Mesenchymal stem cell (in vitro differentiated cells and primary cell): ENCODE data around the gene TBX21.
"Not testable (repeated sequence)": the region's sequence is repeated elsewhere in the genome, so short reads cannot be mapped to it uniquely, and the experiment has no call there.

Experiments used
- DNase-seq: peaks from one replicate; pipeline ENCODE4 v3.0.0-alpha.2; 2013
- H2AFZ ChIP-seq: one replicate; pipeline ENCODE4 v1.6.1; 2013; ENCODE audit warnings: low read depth, mild to moderate bottlenecking, control low read depth, inconsistent platforms, low read length, moderate library complexity
- H2AK5ac ChIP-seq: 2 replicates; pipeline ENCODE4 v1.6.1; 2013; ENCODE audit warnings: low read length, moderate library complexity, mild to moderate bottlenecking, inconsistent platforms; ENCODE audit not compliant: severe bottlenecking
- H2BK120ac ChIP-seq: one replicate; pipeline ENCODE4 v1.6.1; 2013; ENCODE audit warnings: low read depth, mild to moderate bottlenecking, inconsistent platforms, low read length, moderate library complexity
- H2BK12ac ChIP-seq, 2 experiments: one replicate each; pipeline ENCODE4 v1.6.1; 2013; ENCODE audit warnings: inconsistent platforms in 2 of 2, low read length in 2 of 2, mild to moderate bottlenecking in 2 of 2, moderate library complexity in 2 of 2, control low read depth in 1 of 2
- H2BK15ac ChIP-seq: one replicate; pipeline ENCODE4 v1.6.1; 2013; ENCODE audit warnings: mild to moderate bottlenecking, low read depth, inconsistent platforms; ENCODE audit not compliant: poor library complexity, severe bottlenecking
- H2BK5ac ChIP-seq: 2 replicates; pipeline ENCODE4 v1.6.1; 2013; ENCODE audit warnings: low read depth, mild to moderate bottlenecking, low read length, control low read depth, inconsistent platforms; ENCODE audit not compliant: poor library complexity, severe bottlenecking
- H3K14ac ChIP-seq, 2 experiments: one replicate each; pipeline ENCODE4 v1.6.1; 2013; ENCODE audit warnings: inconsistent platforms in 2 of 2, low read length in 2 of 2, control low read depth in 1 of 2, mild to moderate bottlenecking in 1 of 2, moderate library complexity in 1 of 2
- H3K18ac ChIP-seq, 2 experiments: one replicate each; pipeline ENCODE4 v1.6.1; 2013; ENCODE audit warnings: inconsistent platforms in 2 of 2, low read length in 2 of 2, control low read depth in 1 of 2, low read depth in 1 of 2, mild to moderate bottlenecking in 1 of 2
- H3K23ac ChIP-seq, 2 experiments: one replicate each; pipeline ENCODE4 v1.6.1; 2013; ENCODE audit warnings: inconsistent platforms in 2 of 2, low read length in 2 of 2, mild to moderate bottlenecking in 2 of 2, moderate library complexity in 2 of 2, control low read depth in 1 of 2
- H3K27ac ChIP-seq: 2 replicates; pipeline ENCODE4 v1.5.1; 2013; ENCODE audit warnings: mild to moderate bottlenecking, moderate library complexity, low read length, control low read depth, inconsistent platforms; ENCODE audit not compliant: poor library complexity, severe bottlenecking
- H3K27me3 ChIP-seq, 2 experiments: 2 replicates each; pipeline versions ENCODE4 v1.6.1 to v1.7.0; 2013; ENCODE audit warnings: low read length in 2 of 2, mild to moderate bottlenecking in 2 of 2, moderate library complexity in 2 of 2, control low read depth in 1 of 2, inconsistent platforms in 1 of 2; ENCODE audit not compliant: control insufficient read depth in 1 of 2, insufficient read depth in 1 of 2
- H3K36me3 ChIP-seq, 2 experiments: 2 replicates each; pipeline versions ENCODE4 v1.6.1 to v1.7.0; 2013; ENCODE audit warnings: low read length in 2 of 2, control low read depth in 1 of 2, inconsistent platforms in 1 of 2, low read depth in 1 of 2, mild to moderate bottlenecking in 1 of 2; ENCODE audit not compliant: insufficient read depth in 2 of 2, control insufficient read depth in 1 of 2
- H3K4ac ChIP-seq, 2 experiments: one replicate each; pipeline ENCODE4 v1.6.1; 2013; ENCODE audit warnings: inconsistent platforms in 2 of 2, low read length in 2 of 2, mild to moderate bottlenecking in 2 of 2, moderate library complexity in 2 of 2, control low read depth in 1 of 2, low read depth in 1 of 2
- H3K4me1 ChIP-seq: 2 replicates; pipeline ENCODE4 v1.6.1; 2013; ENCODE audit warnings: low read depth, low read length, control low read depth; ENCODE audit not compliant: control insufficient read depth, insufficient read depth
- H3K4me2 ChIP-seq: 2 replicates; pipeline ENCODE4 v1.6.1; 2013; ENCODE audit warnings: low read length, mild to moderate bottlenecking, inconsistent platforms; ENCODE audit not compliant: poor library complexity, severe bottlenecking
- H3K4me3 ChIP-seq, 2 experiments: 2 replicates each; pipeline versions ENCODE4 v1.5.1 to v1.7.0; 2013; ENCODE audit warnings: low read length in 2 of 2, mild to moderate bottlenecking in 2 of 2, control low read depth in 1 of 2, low read depth in 1 of 2; ENCODE audit not compliant: insufficient read depth in 1 of 2
- H3K79me1 ChIP-seq: replicated peaks from 2 replicates; pipeline ENCODE4 v1.6.1; 2013; ENCODE audit warnings: mild to moderate bottlenecking, control low read depth, low read length, inconsistent platforms; ENCODE audit not compliant: poor library complexity, severe bottlenecking
- H3K9ac ChIP-seq: 2 replicates; pipeline ENCODE4 v1.7.0; 2013; ENCODE audit warnings: mild to moderate bottlenecking, low read length, moderate library complexity
- H3K9me3 ChIP-seq: 2 replicates; pipeline ENCODE4 v1.7.0; 2013; ENCODE audit warnings: mild to moderate bottlenecking, low read length; ENCODE audit not compliant: control insufficient read depth
- H4K8ac ChIP-seq: one replicate; pipeline ENCODE4 v1.6.1; 2013; ENCODE audit warnings: inconsistent platforms, mild to moderate bottlenecking, low read length, moderate library complexity
- H4K91ac ChIP-seq: one replicate; pipeline ENCODE4 v1.6.1; 2013; ENCODE audit warnings: mild to moderate bottlenecking, low read length, inconsistent platforms
- WGBS: methylation state at CpG from one replicate; pipeline ENCODE4 v1.1.7; 2013; ENCODE audit warnings: mixed read lengths; 5-methylcytosine and 5-hydroxymethylcytosine counted together

Gene TBX21

GRCh38 chr17:47736501-47737495, 3.8 kb downstream of the TBX21 start:
- Histone ChIP-seq H3K4me1 (peaks cover 14% of the 10 kb centered on the region), H2BK12ac (no peak overlapping the region), H3K79me1 (no peaks in the 10 kb centered on the region), H3K18ac (no peak overlapping the region), H2AFZ (no peak overlapping the region), H3K4me3 (no peak overlapping the region), H4K8ac (no peak overlapping the region), H3K23ac (no peak overlapping the region), H2AK5ac (no peak overlapping the region), H2BK5ac (no peak overlapping the region), H3K9me3 (peaks cover 8% of the 10 kb centered on the region), H3K36me3 (no peaks in the 10 kb centered on the region), H3K4ac (no peak overlapping the region), H3K4me2 (no peak overlapping the region), H3K14ac (no peak overlapping the region), H2BK15ac (peak overlapping the region; percentile 16), H3K27ac (no peak overlapping the region), H2BK120ac (no peak overlapping the region), H3K9ac (no peak overlapping the region), H3K27me3 (peaks cover 54 to 66% of the 10 kb centered on the region in 2 experiments), H4K91ac (no peak overlapping the region)
- DNase-seq = no peak
- 80% methylated on average over 17 of the region's 17 CpGs for WGBS

- Histone ChIP-seq H3K79me1 (no peaks in the 10 kb centered on the region), H4K8ac (no peak overlapping the region), H2BK120ac (no peak overlapping the region), H2BK15ac (no peak overlapping the region), H2BK12ac (no peak overlapping the region), H3K14ac (no peak overlapping the region), H3K36me3 (no peaks in the 10 kb centered on the region), H3K27me3 (peaks cover 51 to 64% of the 10 kb centered on the region in 2 experiments), H2AFZ (no peak overlapping the region), H3K4me2 (no peak overlapping the region), H2BK5ac (no peak overlapping the region), H3K9me3 (peaks cover 8% of the 10 kb centered on the region), H3K23ac (no peak overlapping the region), H3K27ac (no peak overlapping the region), H2AK5ac (no peak overlapping the region), H3K9ac (no peak overlapping the region), H3K4me1 (peaks cover 11% of the 10 kb centered on the region), H3K4ac (no peak overlapping the region), H3K4me3 (no peak overlapping the region), H4K91ac (no peak overlapping the region), H3K18ac (no peak overlapping the region)
- no peak for DNase-seq
- WGBS = 88% methylated on average over 7 of the region's 7 CpGs
These were observed 5.1 kb downstream of the TBX21 start for GRCh38 chr17:47738178-47738577.

- WGBS = 92% methylated on average over 6 of the region's 8 CpGs
- Histone ChIP-seq H2BK120ac (no peak overlapping the region), H4K8ac (no peak overlapping the region)
These were observed 6.1 kb downstream of the TBX21 start for GRCh38 chr17:47739150-47739549.

GRCh38 chr17:47739945-47740344, 6.9 kb downstream of the TBX21 start:
- H4K8ac ChIP-seq, H3K14ac ChIP-seq, H3K4ac ChIP-seq, H3K4me3 ChIP-seq, H2BK15ac ChIP-seq, H2AK5ac ChIP-seq, DNase-seq, H3K4me1 ChIP-seq, H4K91ac ChIP-seq, H3K18ac ChIP-seq, H3K4me2 ChIP-seq, H2AFZ ChIP-seq, H2BK120ac ChIP-seq, H2BK5ac ChIP-seq, H3K27ac ChIP-seq, H3K9me3 ChIP-seq, H3K9ac ChIP-seq, H3K79me1 ChIP-seq, H3K36me3 ChIP-seq, H3K23ac ChIP-seq, H2BK12ac ChIP-seq: not testable (repeated sequence)
- WGBS = 92% methylated on average over 7 of the region's 12 CpGs
- peaks cover 53 to 64% of the 10 kb centered on the region in 2 experiments for H3K27me3 ChIP-seq

More at GRCh38 chr17:47739150-47739549, 6.1 kb downstream of the TBX21 start:
- H3K4ac ChIP-seq = no peak overlapping the region
- H3K79me1 ChIP-seq = no peaks in the 10 kb centered on the region
- H4K91ac ChIP-seq = no peak overlapping the region
- no peak overlapping the region for H2BK12ac ChIP-seq
- no peak overlapping the region for H3K27ac ChIP-seq
- no peak overlapping the region for H2AFZ ChIP-seq
- no peak overlapping the region for H3K4me2 ChIP-seq
- H3K14ac ChIP-seq = no peak overlapping the region
- no peak overlapping the region for H3K18ac ChIP-seq
- DNase-seq = no peak
- H3K36me3 ChIP-seq = no peaks in the 10 kb centered on the region
- peaks cover 2% of the 10 kb centered on the region for H3K4me1 ChIP-seq
- no peak overlapping the region for H3K4me3 ChIP-seq
- H3K27me3 ChIP-seq = peaks cover 53 to 64% of the 10 kb centered on the region in 2 experiments
- no peak overlapping the region for H2BK5ac ChIP-seq
- H3K23ac ChIP-seq = no peak overlapping the region
- no peak overlapping the region for H2BK15ac ChIP-seq
- no peak overlapping the region for H3K9ac ChIP-seq
- no peak overlapping the region for H2AK5ac ChIP-seq
- H3K9me3 ChIP-seq = peaks cover 8% of the 10 kb centered on the region
